HUES6 (cell line): ENCODE data around the gene GFPT2.

Experiments used
- H3K27ac ChIP-seq: 2 replicates; pipeline ENCODE4 v1.7.0; 2013; ENCODE audit warnings: low read depth, mild to moderate bottlenecking, low read length, inconsistent platforms
- H3K27me3 ChIP-seq: 2 replicates; pipeline ENCODE4 v1.6.1; 2013; ENCODE audit warnings: low read length; ENCODE audit not compliant: control insufficient read depth, insufficient read depth
- H3K36me3 ChIP-seq: 2 replicates; pipeline ENCODE4 v1.6.1; 2013; ENCODE audit warnings: low read length; ENCODE audit not compliant: control insufficient read depth, insufficient read depth
- H3K4me1 ChIP-seq: 2 replicates; pipeline ENCODE4 v1.6.1; 2013; ENCODE audit warnings: low read length; ENCODE audit not compliant: control insufficient read depth, insufficient read depth
- H3K4me3 ChIP-seq: 2 replicates; pipeline ENCODE4 v1.5.1; 2013; ENCODE audit warnings: low read depth, low read length
- H3K9ac ChIP-seq: one replicate; pipeline ENCODE4 v1.6.1; 2013; ENCODE audit warnings: mild to moderate bottlenecking, low read length
- H3K9me3 ChIP-seq: 2 replicates; pipeline ENCODE4 v1.6.1; 2013; ENCODE audit warnings: low read depth, low read length; ENCODE audit not compliant: control insufficient read depth, insufficient read depth

Gene GFPT2

GRCh38 chr5:180323160-180323559 lies 30.0 kb downstream of the GFPT2 start:
- H3K9ac ChIP-seq: no peak overlapping the region
- peaks cover 87% of the 10 kb centered on the region for H3K36me3 ChIP-seq
- H3K9me3 ChIP-seq: no peaks in the 10 kb centered on the region
- no peaks in the 10 kb centered on the region; the same call in 1 of the 2 replicates for H3K4me1 ChIP-seq
- H3K27ac ChIP-seq: no peak overlapping the region
- H3K4me3 ChIP-seq: no peak overlapping the region
- H3K27me3 ChIP-seq: no peaks in the 10 kb centered on the region

- H3K4me3 ChIP-seq: no peak overlapping the region
- no peak overlapping the region for H3K9ac ChIP-seq
- H3K36me3 ChIP-seq: peaks cover 86% of the 10 kb centered on the region
- H3K27ac ChIP-seq: no peak overlapping the region
- no peaks in the 10 kb centered on the region for H3K27me3 ChIP-seq
- H3K9me3 ChIP-seq: no peaks in the 10 kb centered on the region
- H3K4me1 ChIP-seq: no peaks in the 10 kb centered on the region
Measured at GRCh38 chr5:180318456-180319089, 34.6 kb downstream of the GFPT2 start.

GRCh38 chr5:180316586-180316985 lies 36.5 kb downstream of the GFPT2 start:
- Histone ChIP-seq H3K4me3 (no peak overlapping the region), H3K9ac (no peak overlapping the region), H3K27ac (no peak overlapping the region), H3K27me3 (no peaks in the 10 kb centered on the region), H3K36me3 (peaks cover 77% of the 10 kb centered on the region), H3K4me1 (no peaks in the 10 kb centered on the region), H3K9me3 (no peaks in the 10 kb centered on the region)

- no peak overlapping the region for H3K4me3 ChIP-seq
- no peak overlapping the region for H3K9ac ChIP-seq
- H3K4me1 ChIP-seq: no peaks in the 10 kb centered on the region
- H3K27me3 ChIP-seq: no peaks in the 10 kb centered on the region
- H3K9me3 ChIP-seq: no peaks in the 10 kb centered on the region
- H3K27ac ChIP-seq: no peak overlapping the region
- H3K36me3 ChIP-seq: peaks cover 77% of the 10 kb centered on the region
Measured at GRCh38 chr5:180315762-180316212, 37.3 kb downstream of the GFPT2 start.

- no peaks in the 10 kb centered on the region for H3K27me3 ChIP-seq
- no peaks in the 10 kb centered on the region for H3K9me3 ChIP-seq
- no peak overlapping the region for H3K27ac ChIP-seq
- H3K4me1 ChIP-seq: no peaks in the 10 kb centered on the region
- H3K9ac ChIP-seq: no peak overlapping the region
- H3K36me3 ChIP-seq: peaks cover 76% of the 10 kb centered on the region
- no peak overlapping the region for H3K4me3 ChIP-seq
Measured at GRCh38 chr5:180313677-180314505, 39.2 kb downstream of the GFPT2 start.

GRCh38 chr5:180311216-180311615 lies 41.9 kb downstream of the GFPT2 start:
- Histone ChIP-seq H3K9ac (no peak overlapping the region), H3K4me1 (no peaks in the 10 kb centered on the region), H3K4me3 (no peak overlapping the region), H3K36me3 (peaks cover 71% of the 10 kb centered on the region), H3K27ac (no peak overlapping the region), H3K9me3 (no peaks in the 10 kb centered on the region), H3K27me3 (no peaks in the 10 kb centered on the region)

GRCh38 chr5:180306796-180307195 lies 46.3 kb downstream of the GFPT2 start:
- no peaks in the 10 kb centered on the region for H3K27me3 ChIP-seq
- no peak overlapping the region for H3K27ac ChIP-seq
- H3K4me3 ChIP-seq: no peak overlapping the region
- peaks cover 79% of the 10 kb centered on the region for H3K36me3 ChIP-seq
- H3K9ac ChIP-seq: no peak overlapping the region
- H3K4me1 ChIP-seq: no peaks in the 10 kb centered on the region
- no peaks in the 10 kb centered on the region for H3K9me3 ChIP-seq

- peaks cover 80% of the 10 kb centered on the region for H3K36me3 ChIP-seq
- H3K9me3 ChIP-seq: no peaks in the 10 kb centered on the region
- no peak overlapping the region for H3K4me3 ChIP-seq
- H3K27me3 ChIP-seq: no peaks in the 10 kb centered on the region
- no peak overlapping the region for H3K27ac ChIP-seq
- no peak overlapping the region for H3K9ac ChIP-seq
- H3K4me1 ChIP-seq: no peaks in the 10 kb centered on the region
Measured at GRCh38 chr5:180305481-180305880, 47.7 kb downstream of the GFPT2 start.

GRCh38 chr5:180304431-180305375 lies 48.4 kb downstream of the GFPT2 start:
- H3K27me3 ChIP-seq: no peaks in the 10 kb centered on the region
- no peak overlapping the region for H3K9ac ChIP-seq
- H3K27ac ChIP-seq: no peak overlapping the region
- no peak overlapping the region for H3K4me3 ChIP-seq
- H3K36me3 ChIP-seq: peaks cover 84% of the 10 kb centered on the region
- no peaks in the 10 kb centered on the region for H3K4me1 ChIP-seq
- H3K9me3 ChIP-seq: no peaks in the 10 kb centered on the region

- no peaks in the 10 kb centered on the region for H3K4me1 ChIP-seq
- H3K36me3 ChIP-seq: peaks cover 78% of the 10 kb centered on the region
- no peaks in the 10 kb centered on the region for H3K9me3 ChIP-seq
- H3K9ac ChIP-seq: no peak overlapping the region
- no peaks in the 10 kb centered on the region for H3K27me3 ChIP-seq
- no peak overlapping the region for H3K27ac ChIP-seq
- H3K4me3 ChIP-seq: no peak overlapping the region
Measured at GRCh38 chr5:180304016-180304292, 49.2 kb downstream of the GFPT2 start.
